NCI-H187 treated with DMSO at 0.1 percent for 48 hours (cell line): ENCODE data around the gene MYMK.
"Not testable (repeated sequence)": the region's sequence is repeated elsewhere in the genome, so short reads cannot be mapped to it uniquely, and the experiment has no call there.

ENCODE experiments used
- DNase-seq: peaks from one replicate; lab custom pipeline; 2025; lab: John Stamatoyannopoulos, UW

Gene MYMK

GRCh38 chr9:133524679-133525228 is at the start of gene MYMK:
TSS of gene MYMK (minus strand) at chr9:133524959. CDS start at chr9:133524844, 115 bp downstream.
- no peak for DNase-seq

DNA sequence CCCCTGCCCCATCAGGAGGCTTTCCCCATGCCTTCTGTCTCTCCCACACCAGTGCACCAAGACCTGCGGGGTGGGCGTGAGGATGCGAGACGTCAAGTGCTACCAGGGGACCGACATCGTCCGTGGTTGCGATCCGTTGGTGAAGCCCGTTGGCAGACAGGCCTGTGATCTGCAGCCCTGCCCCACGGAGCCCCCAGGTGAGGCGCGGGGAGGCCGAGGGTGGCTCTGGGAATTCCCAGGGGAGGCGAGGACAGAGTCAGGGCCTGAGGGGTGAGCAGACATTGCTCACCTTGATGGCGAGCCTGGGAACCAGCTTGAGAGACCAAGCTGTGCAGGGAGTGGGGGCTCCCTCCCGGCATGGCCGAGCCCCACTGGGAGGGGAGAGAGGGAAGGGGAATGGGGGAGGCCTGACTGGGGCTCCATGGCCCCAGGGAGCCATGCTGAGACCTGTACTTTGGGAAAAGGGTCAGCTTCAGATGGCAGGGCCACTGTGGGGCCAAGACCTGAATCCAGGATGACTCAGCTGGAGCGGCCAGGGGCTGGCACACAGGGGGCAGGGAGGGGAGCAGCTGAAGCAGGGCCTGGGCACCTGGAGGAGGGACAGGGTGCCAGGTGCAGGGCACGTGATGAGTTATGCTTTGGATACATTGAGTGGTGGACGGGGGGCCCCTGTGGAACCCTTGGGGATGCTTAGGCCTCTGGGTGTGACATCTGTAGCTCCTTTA is 49.2 kb upstream of the MYMK start:
- DNase-seq, result no peak

- no peak for DNase-seq
These were observed 48.1 kb upstream of the MYMK start for GRCh38 chr9:133572821-133573361.

- DNase-seq, result no peak
These were observed 47.3 kb upstream of the MYMK start for GRCh38 chr9:133571896-133572595.

DNA sequence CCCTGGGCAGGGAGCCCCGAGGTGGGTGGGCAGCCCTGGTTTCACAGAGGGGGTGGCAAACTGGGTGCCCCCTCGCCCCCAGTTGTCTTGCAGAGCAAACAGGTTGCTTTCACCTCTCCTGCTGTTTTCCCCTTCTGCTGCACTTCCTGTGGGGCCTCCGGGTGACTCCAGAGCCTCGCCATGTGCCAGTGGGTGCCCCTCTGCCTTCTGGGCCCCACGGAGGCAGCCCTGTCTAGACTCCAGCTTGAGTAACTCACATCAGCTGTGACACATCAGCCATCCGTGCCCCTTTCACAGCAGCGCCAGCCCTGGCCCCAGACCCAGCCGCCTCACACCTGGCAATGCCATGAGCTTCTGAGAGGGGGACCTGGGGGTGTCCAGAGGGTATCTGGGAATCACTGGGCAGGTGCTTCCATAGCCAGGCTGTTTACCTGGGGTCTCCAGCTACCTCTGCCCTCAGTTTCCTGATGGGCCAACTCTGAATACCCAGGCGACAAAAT is 46.7 kb upstream of the MYMK start:
- DNase-seq, result no peak

DNA sequence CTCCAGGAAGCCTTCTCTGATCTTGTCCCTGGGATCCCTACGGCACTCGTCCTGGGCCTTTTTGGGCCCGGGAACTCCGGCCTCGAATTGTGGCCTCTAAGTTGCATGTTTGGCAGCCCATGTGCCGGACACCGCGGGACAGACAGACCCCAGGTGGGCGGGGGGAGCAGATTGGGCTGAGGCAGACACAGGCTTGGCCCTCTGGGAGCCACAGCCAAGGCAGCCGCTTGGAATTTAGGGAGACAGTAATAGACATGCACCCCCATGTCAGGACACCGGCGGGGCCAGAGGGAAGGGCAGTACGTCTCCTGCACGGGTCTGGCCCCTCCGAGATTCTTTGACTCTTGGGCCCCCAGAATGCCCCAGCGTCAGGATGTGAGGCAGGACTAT is 45.9 kb upstream of the MYMK start:
- DNase-seq, result no peak

- DNase-seq, result no peak
These were observed 45.3 kb upstream of the MYMK start for GRCh38 chr9:133569891-133570690.

- DNase-seq, result no peak
These were observed 44.5 kb upstream of the MYMK start for GRCh38 chr9:133569121-133569785.

- no peak for DNase-seq
These were observed 43.4 kb upstream of the MYMK start for GRCh38 chr9:133568186-133568585.

GRCh38 chr9:133566817-133567216 is 42.1 kb upstream of the MYMK start:
- DNase-seq, result no peak

- no peak for DNase-seq
These were observed 41.6 kb upstream of the MYMK start for GRCh38 chr9:133566382-133566781.

DNA sequence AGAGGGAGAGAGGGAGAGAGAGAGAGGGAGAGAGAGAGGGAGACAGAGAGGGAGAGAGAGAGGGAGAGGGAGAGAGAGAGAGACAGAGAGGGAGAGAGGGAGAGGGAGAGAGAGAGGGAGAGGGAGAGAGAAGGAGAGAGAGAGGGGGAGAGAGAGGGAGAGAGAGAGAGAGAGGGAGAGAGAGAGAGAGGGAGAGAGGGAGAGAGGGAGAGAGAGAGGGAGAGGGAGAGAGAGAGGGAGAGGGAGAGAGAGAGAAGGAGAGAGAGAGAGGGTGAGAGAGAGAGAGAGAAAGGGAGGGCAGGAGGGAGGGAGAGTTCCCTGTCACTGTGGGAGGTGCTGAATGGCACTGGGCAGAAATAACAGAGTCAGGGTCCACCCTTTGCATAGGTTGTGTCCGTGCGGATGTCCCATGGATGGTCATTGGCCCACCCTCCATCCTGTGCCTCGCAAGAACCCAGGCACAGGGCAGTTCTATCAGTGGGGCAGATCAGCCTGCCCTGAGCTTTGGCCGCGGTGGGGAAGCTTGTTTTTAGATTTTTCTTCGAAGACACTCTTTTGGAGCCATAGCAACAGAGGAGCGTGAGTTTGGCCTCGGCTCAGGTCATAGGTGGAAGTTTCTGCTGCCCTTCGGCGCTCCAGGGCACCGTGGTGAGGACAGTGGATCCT is 39.8 kb upstream of the MYMK start:
- DNase-seq, result no peak

DNA sequence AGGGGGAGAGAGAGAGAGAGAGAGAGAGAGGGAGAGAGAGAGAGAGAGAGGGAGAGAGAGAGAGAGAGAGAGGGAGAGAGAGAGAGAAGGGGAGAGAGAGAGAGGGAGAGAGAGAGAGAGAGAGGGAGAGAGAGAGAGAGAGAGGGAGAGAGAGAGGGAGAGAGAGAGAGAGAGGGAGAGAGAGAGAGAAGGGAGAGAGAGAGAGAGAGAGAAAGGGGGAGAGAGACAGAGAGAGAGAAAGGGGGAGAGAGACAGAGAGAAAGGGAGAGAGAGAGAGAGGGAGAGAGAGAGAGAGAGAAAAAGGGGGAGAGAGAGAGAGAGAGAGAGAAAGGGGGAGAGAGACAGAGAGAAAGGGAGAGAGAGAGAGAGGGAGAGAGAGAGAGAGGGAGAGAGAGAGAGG is 39.1 kb upstream of the MYMK start:
- DNase-seq, result not testable (repeated sequence)

DNA sequence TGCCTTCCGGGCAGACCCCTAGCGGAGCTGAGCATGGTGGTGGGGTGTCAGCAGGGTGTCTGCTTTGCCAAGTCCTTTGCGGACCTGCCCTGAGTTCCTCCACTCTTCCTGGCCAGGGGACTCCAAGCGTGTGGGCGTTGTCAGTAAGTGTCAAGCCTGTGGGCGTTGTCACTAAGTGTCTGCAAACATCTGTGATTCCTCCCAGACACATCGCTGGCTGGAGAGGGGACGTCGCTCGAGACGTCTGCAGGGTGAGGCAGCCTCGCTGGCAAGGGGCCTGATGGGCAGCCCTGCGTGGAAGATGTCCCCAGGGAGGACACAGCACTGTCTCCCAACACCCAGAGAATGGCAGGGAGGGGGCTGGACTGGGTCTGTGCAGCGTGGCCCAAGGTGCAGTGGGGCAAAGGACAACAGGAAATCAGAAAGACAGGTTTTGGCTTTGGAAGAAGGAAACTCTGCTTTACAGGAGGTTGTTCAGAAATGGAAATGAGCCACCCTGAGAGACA is 38.6 kb upstream of the MYMK start:
- no peak for DNase-seq

DNA sequence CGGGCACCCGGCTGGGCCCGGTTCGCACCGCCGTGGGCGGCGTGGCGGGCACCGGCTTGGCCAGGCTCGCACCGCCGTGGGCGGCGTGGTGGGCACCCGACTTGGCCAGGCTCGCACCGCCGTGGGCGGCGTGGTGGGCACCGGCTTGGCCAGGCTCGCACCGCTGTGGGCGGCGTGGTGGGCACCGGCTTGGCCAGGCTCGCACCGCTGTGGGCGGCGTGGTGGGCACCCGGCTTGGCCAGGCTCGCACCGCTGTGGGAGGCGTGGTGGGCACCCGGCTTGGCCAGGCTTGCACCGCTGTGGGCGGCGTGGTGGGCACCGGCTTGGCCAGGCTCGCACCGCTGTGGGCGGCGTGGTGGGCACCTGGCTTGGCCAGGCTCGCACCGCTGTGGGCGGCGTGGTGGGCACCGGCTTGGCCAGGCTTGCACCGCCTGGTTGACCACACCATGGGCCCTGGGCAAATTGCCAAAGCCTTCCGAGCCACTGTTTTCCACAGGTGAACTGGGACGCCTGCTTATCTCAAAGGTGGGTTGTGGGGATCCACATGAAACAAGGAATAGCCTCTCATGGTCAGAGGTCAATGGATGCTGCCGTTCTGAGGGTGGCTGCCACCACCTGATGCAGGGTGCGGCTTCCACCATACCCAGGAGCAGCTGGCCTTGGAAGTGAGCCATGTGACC is 38.0 kb upstream of the MYMK start:
- no peak for DNase-seq

GRCh38 chr9:133561976-133562554 is 37.3 kb upstream of the MYMK start:
- DNase-seq, result no peak

DNA sequence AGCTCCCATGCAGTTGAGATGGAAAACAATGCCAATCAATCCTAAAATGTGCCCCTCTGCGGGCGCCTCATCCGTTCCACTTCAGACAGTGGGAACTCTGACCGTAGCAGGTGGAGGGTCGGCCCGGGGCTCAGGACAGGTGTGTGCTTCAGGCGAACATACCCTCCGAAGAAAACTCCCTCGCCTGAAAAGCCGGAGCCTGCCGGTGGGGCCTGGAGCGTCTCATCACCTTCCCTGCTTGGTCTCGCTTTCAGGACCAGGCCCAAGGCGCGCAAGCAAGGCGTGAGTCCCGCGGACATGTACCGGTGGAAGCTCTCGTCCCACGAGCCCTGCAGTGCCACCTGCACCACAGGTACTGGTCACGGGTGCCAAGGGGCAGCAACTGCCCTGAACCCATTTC is 36.2 kb upstream of the MYMK start:
- no peak for DNase-seq

DNA sequence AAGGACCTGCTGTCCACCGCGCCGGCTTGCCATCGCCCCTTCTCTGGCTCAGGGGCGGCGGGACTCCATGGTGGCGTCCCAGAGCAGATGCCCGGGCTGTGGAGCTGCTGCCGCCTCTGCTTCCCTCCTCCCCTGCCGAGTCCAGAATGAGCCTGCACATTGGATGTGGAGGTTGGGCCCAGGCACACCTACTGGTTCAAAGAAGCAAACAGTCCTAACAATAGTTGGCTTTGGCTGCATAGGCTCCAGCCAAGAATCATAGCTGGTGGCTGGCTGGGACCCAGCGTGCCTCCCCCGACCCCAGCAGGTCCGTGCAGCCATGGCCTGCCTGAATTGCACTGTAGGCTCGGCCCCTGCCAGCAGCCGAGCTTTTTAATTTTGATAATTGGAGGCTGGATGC is 35.6 kb upstream of the MYMK start:
- no peak for DNase-seq

DNA sequence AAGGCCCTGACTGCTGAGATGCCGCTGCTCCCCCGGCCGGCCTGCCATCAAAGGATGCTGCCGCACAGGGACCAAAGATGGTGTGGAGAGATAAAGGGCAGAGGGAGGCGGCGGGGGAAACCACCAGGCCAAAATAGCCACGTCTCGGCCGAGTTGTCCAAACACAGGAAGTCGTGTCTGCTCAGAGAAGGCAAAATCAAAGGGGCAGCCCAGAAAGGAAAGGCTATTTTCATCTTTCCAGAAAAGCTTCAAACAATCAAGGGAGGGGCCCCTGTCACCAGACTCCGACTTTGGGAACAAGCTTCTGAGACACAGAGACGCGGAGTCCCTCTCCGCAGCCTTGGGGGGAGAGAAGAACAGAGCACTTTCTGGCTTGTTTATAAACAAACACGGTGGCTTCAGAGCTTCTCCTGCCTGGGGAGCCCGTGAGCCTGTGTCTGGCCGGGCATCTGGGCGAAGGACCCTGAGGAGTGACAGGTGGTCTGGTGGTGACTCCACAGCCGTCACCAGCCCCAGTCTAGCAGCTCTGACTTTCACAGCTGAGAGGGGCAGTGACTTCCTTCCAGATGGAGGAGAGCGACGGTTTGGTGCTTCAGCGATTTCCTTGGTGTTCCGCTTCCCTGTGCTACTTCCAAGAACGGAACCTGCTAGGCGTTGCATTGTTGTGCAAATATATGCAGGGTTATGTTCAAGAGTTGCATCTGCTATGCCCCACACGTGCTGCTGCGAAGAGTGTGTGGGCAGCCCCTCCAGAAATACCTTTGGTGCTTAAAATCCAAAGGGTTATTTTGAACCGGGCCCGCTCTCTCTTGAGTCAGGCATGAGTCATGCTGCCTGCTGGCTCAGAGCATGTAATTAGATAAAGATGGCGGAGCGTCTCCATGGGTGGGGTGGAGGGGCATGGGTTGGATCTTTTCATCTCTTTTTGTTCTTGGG is 33.7 kb upstream of the MYMK start:
- DNase-seq, result no peak
